Left kidney (tissue), 2 donors: ENCODE measurements around the gene RAB40B. TPM values are rescaled to one million over a fixed set of nuclear protein-coding genes. Genes with fewer than 3 reads are reported as not detected.
A peak's percentile ranks its signal among the peaks of the same experiment; 100 is the strongest.

Source experiments
- DNase-seq: peaks from one replicate; pipeline ENCODE4 v3.0.0-alpha.2; 2013
- polyA plus RNA-seq: library from polyadenylated mRNA; unstranded; fragments of 120-200 nt; gene quantifications from one replicate; pipeline ENCODE4 v1.2.1, GENCODE V29; 2013; ENCODE audit not compliant: insufficient read length

RAB40B gene
- polyA plus RNA-seq, 1 donor, result 16.3 TPM

DNA sequence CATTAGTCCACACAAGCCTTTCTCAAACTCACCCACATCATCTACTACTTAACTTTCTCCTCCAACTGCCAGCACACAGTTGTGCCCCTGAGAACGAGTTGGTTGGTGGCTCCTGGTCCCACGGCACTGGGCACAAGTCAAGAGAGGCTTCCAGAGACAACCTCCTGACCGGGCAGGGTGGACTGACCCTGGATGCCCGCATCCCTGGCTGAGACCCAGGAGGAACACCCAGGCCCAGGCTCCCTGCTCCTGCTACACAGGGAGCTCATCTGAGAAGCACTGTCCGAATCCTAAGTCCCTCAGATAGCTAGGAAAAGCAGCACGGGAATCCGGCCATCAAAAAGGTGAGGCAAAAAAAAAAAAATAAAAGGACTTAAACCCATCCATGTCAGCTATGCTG, 79.3 kb downstream of the RAB40B start:
- no peak for DNase-seq

- DNase-seq, result no peak
Observed at GRCh38 chr17:82616021-82616711, 82.3 kb downstream of the RAB40B start.

DNA sequence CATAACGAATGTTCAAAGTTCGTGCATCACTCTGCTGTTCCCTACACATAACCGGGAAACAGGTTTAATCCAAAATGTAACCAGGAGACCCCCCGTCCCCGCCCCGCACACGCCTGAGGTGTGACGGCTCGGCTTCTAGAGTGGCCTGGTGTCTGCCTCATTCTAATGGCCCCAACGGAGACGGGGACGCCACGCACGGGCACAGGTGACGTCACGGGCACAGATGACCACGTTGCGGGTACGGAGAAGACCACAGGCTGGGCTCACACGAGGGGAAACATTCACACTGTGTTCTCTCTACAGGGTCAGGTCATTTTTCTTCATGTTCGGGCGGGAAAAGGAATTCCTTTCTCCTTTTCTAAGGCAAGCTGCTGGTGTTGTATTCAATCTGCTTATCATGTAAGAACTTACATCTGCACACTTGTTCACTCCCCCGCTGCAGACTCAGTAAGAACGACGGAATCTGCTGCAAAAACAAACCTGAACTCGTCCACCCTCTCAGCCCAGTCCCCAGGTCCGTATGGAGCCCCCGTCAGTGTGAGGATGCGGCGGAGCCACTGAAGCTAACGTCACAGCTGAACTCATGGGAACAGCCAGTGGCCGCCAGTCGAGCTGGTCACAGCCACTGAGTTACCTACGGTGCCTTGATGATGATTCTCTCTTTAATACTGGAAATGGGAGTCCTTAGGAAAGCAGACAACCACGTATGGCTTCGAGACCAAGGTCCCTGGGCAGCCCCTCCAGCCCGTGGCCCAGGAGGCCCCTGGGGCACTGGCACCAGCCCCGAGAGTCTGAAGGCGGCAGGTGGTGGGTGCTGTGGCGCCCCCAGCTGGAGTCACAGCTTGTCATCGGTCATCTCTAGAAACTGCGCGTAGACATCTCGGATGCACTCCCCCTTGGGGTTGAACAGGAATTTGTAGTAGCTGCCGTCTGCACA, 83.1 kb downstream of the RAB40B start:
- no peak for DNase-seq

DNA sequence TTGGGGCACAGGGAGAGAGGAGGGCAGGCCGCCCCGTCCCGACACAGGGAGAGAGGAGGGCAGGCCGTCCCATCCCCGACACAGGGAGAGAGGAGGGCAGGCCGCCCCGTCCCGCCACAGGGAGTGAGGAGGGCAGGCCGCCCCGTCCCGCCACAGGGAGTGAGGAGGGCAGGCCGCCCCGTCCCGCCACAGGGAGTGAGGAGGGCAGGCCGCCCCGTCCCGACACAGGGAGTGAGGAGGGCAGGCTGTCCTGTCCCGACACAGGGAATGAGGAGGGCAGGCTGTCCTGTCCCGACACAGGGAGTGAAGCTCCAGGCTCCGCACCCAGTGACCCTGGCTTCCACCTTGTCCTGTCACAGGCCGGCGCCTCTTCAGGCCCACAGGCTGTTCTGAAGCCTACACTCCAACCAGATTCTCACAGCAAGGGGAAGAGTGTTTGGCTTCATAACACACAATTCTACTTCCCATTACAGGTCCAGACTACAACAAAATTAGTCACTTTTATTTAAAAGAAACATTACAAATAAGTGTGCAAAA, 84.3 kb downstream of the RAB40B start:
- no peak for DNase-seq

DNA sequence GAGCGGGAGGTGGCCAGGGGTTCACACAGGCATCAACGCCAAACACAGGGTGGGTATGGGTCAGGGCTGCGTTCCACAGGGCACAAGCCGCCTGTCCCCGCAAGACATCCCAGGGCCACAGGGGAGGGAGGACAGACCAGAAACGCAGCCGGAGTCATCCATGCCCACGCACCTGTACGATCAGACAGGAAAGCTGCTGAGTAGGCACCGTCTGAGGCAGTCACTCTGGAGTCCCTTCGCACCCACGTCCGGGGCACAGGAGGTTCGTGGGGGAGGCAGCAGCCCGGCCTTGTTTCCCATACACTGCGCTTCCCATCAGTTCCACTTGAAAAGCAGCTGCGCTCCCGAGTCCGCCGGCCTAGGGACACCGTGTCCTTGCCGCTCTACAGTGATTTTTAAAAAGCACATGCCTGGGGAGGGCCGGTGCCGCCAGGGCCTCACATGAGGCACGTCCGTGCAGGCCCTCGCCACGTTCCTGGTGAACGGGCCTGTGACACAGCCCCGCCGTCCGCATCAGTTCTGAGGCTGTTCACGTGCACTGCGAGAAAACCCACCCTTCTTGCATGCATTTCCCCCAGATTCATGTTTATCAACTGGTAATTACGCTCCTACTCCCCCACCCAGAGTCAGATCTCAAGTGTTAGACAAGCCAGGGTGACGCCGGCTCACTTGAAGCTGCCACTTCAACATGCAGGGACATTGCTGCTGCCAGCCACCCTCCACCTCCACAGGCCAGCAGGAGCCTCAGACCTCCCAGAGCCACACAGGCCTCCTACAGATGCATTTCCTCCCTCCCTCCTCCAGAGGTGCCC, 85.0 kb downstream of the RAB40B start:
- no peak for DNase-seq

DNA sequence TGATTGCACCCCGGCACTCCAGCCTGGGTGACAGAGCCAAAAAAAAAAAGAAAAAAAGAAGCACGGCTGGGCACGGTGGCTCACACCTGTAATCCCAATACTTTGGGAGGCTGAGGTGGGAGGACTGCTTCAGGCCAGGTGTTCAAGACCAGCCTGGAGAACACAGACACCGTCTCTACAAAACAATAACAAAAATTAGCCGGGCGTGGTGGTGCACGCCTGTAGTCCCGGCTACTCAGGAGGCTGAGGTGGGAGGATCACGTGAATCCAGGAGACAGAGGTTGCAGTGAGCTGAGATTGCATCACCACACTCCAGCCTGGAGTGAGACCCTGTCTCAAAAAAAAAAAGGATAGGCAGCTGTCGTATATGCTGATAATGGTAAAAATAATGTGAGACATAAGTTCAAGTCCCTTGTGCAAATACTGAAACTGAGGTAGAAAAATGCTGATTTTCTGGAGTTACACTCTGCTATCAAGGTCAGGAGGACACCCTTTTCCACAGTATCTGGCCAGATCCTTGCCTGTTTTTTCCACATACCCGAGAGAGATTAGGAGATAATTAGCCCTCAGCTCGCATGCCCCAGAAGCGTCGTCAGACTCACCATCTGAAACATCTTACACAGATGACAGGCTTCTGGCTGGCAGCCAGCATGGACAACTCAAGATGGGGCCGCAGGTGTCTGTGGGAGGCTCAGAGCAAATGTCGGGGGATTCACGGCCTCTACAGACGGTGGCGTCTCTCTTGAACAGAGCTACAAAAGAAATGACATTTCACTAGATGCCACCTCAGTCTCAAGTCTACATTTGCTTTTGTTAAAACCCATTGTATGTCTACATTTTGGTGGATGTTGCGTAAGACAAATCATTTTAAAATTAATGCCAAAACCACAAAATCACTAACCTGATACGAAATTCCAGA, 87.1 kb downstream of the RAB40B start:
- peak; percentile 43 for DNase-seq

GRCh38 chr17:82609655-82610054, 88.8 kb downstream of the RAB40B start:
- DNase-seq, result no peak

GRCh38 chr17:82608816-82609215, 89.7 kb downstream of the RAB40B start:
- DNase-seq, result no peak

GRCh38 chr17:82605939-82606600, 92.4 kb downstream of the RAB40B start:
- DNase-seq, result no peak

Other genes starting within 250 kb of the RAB40B start
- 43.3 TPM for gene CYBC1, start 247.9 kb downstream of the RAB40B start, polyA plus RNA-seq
- 98.1 TPM for gene NARF, start 240.0 kb downstream of the RAB40B start, polyA plus RNA-seq
- 38.3 TPM for gene FOXK2, start 179.0 kb downstream of the RAB40B start, polyA plus RNA-seq
- gene WDR45B, start 50.3 kb downstream of the RAB40B start, polyA plus RNA-seq, result 106 TPM
- 49.4 TPM for gene FN3KRP, start 18.0 kb upstream of the RAB40B start, polyA plus RNA-seq
- 29.7 TPM for gene FN3K, start 36.9 kb upstream of the RAB40B start, polyA plus RNA-seq
- 76.4 TPM for gene TBCD, start 53.4 kb upstream of the RAB40B start, polyA plus RNA-seq
- 1.5 TPM for gene ZNF750, start 141.3 kb upstream of the RAB40B start, polyA plus RNA-seq